Fibroblast of skin of scalp (primary cell): ENCODE data around the gene PRR15L. TPM values are rescaled to one million over a fixed set of nuclear protein-coding genes. Genes with fewer than 3 reads are reported as not detected.
"Not testable (repeated sequence)": the region's sequence is repeated elsewhere in the genome, so short reads cannot be mapped to it uniquely, and the experiment has no call there.

Experiments used
- DNase-seq: peaks from one replicate; pipeline ENCODE4 v3.0.0-alpha.2; 2013
- polyA plus RNA-seq, 2 experiments: library from polyadenylated mRNA; unstranded; fragments of 120-200 nt; gene quantifications; one replicate each; pipeline ENCODE4 v1.2.1, GENCODE V29; 2013; ENCODE audit not compliant: insufficient read length in 2 of 2

Gene PRR15L
- polyA plus RNA-seq (2013, experiment 1 of 2; ENCODE audit: insufficient read length) = not detected
- not detected for polyA plus RNA-seq (2013, experiment 2 of 2; ENCODE audit: insufficient read length)

- DNase-seq = no peak
These were observed at the start of gene PRR15L for GRCh38 chr17:47957591-47958490. PRR15L (minus strand) TSS chr17:47957883; CDS start chr17:47953234, 4,649 bp downstream.

- DNase-seq = no peak
These were observed 49.4 kb upstream of the PRR15L start for GRCh38 chr17:48006936-48007709.

GRCh38 chr17:48004983-48005382 lies 47.3 kb upstream of the PRR15L start:
- DNase-seq = no peak

- peak; percentile 70 for DNase-seq
These were observed 45.9 kb upstream of the PRR15L start for GRCh38 chr17:48003417-48004151.

GRCh38 chr17:48002916-48003416 lies 45.3 kb upstream of the PRR15L start:
- peak; percentile 65 for DNase-seq

GRCh38 chr17:48002266-48002915 lies 44.7 kb upstream of the PRR15L start:
- peak; percentile 84 for DNase-seq

GRCh38 chr17:48001657-48002056 lies 44.0 kb upstream of the PRR15L start:
- DNase-seq = not testable (repeated sequence)

- no peak for DNase-seq
These were observed 43.5 kb upstream of the PRR15L start for GRCh38 chr17:48001197-48001596.

- DNase-seq = no peak
These were observed 41.9 kb upstream of the PRR15L start for GRCh38 chr17:47999582-47999981.

GRCh38 chr17:47998044-47998443 lies 40.4 kb upstream of the PRR15L start:
- no peak for DNase-seq

GRCh38 chr17:47997586-47997985 lies 39.9 kb upstream of the PRR15L start:
- no peak for DNase-seq

GRCh38 chr17:47996201-47996600 lies 38.5 kb upstream of the PRR15L start:
- DNase-seq = no peak

- no peak for DNase-seq
These were observed 37.7 kb upstream of the PRR15L start for GRCh38 chr17:47995241-47995935.

- no peak for DNase-seq
These were observed 37.0 kb upstream of the PRR15L start for GRCh38 chr17:47994724-47995123.

GRCh38 chr17:47993964-47994363 lies 36.3 kb upstream of the PRR15L start:
- no peak for DNase-seq

GRCh38 chr17:47993031-47993564 lies 35.4 kb upstream of the PRR15L start:
- no peak for DNase-seq

GRCh38 chr17:47992216-47992615 lies 34.5 kb upstream of the PRR15L start:
- no peak for DNase-seq

GRCh38 chr17:47990962-47991731 lies 33.5 kb upstream of the PRR15L start:
- DNase-seq = no peak

- DNase-seq = no peak
These were observed 32.0 kb upstream of the PRR15L start for GRCh38 chr17:47989700-47990099.

- no peak for DNase-seq
These were observed 31.5 kb upstream of the PRR15L start for GRCh38 chr17:47989159-47989558.
